ENCODE results near the gene KCNQ1. TPM values are rescaled to one million over a fixed set of nuclear protein-coding genes. Genes with fewer than 3 reads are reported as not detected.
A peak's percentile ranks its signal among the peaks of the same experiment; 100 is the strongest.

The KCNQ1 gene
- total and polyA plus RNA-seq, 2 of the 13 experiments (the other 11 are each of a cell fraction or from before 2014, with no cell fraction given), result 0.02 to 0.08 TPM

GRCh38 chr11:2728663-2729332 is 284.0 kb downstream of the KCNQ1 start (continued):
- TF ChIP-seq, protein P1, sequence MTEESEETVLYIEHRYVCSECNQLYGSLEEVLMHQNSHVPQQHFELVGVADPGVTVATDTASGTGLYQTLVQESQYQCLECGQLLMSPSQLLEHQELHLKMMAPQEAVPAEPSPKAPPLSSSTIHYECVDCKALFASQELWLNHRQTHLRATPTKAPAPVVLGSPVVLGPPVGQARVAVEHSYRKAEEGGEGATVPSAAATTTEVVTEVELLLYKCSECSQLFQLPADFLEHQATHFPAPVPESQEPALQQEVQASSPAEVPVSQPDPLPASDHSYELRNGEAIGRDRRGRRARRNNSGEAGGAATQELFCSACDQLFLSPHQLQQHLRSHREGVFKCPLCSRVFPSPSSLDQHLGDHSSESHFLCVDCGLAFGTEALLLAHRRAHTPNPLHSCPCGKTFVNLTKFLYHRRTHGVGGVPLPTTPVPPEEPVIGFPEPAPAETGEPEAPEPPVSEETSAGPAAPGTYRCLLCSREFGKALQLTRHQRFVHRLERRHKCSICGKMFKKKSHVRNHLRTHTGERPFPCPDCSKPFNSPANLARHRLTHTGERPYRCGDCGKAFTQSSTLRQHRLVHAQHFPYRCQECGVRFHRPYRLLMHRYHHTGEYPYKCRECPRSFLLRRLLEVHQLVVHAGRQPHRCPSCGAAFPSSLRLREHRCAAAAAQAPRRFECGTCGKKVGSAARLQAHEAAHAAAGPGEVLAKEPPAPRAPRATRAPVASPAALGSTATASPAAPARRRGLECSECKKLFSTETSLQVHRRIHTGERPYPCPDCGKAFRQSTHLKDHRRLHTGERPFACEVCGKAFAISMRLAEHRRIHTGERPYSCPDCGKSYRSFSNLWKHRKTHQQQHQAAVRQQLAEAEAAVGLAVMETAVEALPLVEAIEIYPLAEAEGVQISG (CRISPR knock-in tag; IDR thresholded peaks at IDR 0.05), result peak; percentile 59
- TF ChIP-seq, protein P2, sequence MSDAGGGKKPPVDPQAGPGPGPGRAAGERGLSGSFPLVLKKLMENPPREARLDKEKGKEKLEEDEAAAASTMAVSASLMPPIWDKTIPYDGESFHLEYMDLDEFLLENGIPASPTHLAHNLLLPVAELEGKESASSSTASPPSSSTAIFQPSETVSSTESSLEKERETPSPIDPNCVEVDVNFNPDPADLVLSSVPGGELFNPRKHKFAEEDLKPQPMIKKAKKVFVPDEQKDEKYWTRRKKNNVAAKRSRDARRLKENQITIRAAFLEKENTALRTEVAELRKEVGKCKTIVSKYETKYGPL (CRISPR knock-in tag; IDR thresholded peaks at IDR 0.05), result no peak
- TF ChIP-seq GLI4 (CRISPR knock-in tag; IDR thresholded peaks at IDR 0.05; ENCODE audit: borderline replicate concordance), result no peak
- TF ChIP-seq, protein P3, sequence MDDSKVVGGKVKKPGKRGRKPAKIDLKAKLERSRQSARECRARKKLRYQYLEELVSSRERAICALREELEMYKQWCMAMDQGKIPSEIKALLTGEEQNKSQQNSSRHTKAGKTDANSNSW (CRISPR knock-in tag; IDR thresholded peaks at IDR 0.05; ENCODE audit: borderline replicate concordance), result no peak
- no peak for TF ChIP-seq PTBP1 (IDR thresholded peaks at IDR 0.05; ENCODE audit: low read depth, low read length, poor library complexity, severe bottlenecking)
- peak; percentile 87 for TF ChIP-seq NCOR1 (IDR thresholded peaks at IDR 0.05; ENCODE audit: borderline replicate concordance, low read length)
- TF ChIP-seq TAF1 (CRISPR knock-in tag; IDR thresholded peaks at IDR 0.05), result peak; percentile 63
- TF ChIP-seq ZBED4 (CRISPR knock-in tag; IDR thresholded peaks at IDR 0.05; ENCODE audit: borderline replicate concordance), result peak; percentile 93
- no peak for TF ChIP-seq TMF1 (CRISPR knock-in tag; IDR thresholded peaks at IDR 0.05; ENCODE audit: low read depth)
- no peak for TF ChIP-seq MNT (IDR thresholded peaks at IDR 0.05)
- TF ChIP-seq, protein P4, sequence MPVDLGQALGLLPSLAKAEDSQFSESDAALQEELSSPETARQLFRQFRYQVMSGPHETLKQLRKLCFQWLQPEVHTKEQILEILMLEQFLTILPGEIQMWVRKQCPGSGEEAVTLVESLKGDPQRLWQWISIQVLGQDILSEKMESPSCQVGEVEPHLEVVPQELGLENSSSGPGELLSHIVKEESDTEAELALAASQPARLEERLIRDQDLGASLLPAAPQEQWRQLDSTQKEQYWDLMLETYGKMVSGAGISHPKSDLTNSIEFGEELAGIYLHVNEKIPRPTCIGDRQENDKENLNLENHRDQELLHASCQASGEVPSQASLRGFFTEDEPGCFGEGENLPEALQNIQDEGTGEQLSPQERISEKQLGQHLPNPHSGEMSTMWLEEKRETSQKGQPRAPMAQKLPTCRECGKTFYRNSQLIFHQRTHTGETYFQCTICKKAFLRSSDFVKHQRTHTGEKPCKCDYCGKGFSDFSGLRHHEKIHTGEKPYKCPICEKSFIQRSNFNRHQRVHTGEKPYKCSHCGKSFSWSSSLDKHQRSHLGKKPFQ (CRISPR knock-in tag; IDR thresholded peaks at IDR 0.05; ENCODE audit: insufficient replicate concordance), result no peak
- no peak for TF ChIP-seq GTF2F1 (IDR thresholded peaks at IDR 0.05; ENCODE audit: low read length)
- TF ChIP-seq SMARCE1 (IDR thresholded peaks at IDR 0.05; ENCODE audit: borderline replicate concordance), result no peak
- TF ChIP-seq HNRNPL (IDR thresholded peaks at IDR 0.05; ENCODE audit: low read depth, low read length), result peak; percentile 99
- no peak for TF ChIP-seq MAX (IDR thresholded peaks at IDR 0.05)
- peak; percentile 90 for TF ChIP-seq HDAC1 (CRISPR knock-in tag; IDR thresholded peaks at IDR 0.05)
- peak; percentile 48; the same call in 1 of the 2 replicates for TF ChIP-seq NKX3-1 (CRISPR knock-in tag; IDR thresholded peaks at IDR 0.05)

Data from HepG2 (cell line).